Upper lobe of left lung (tissue), 4 donors: ENCODE results near the gene SERPINE1.

Experiments used
- CTCF ChIP-seq, 6 experiments: fragments of 450-650 bp in 4 of 6; fragments of 200-600 bp in 2 of 6; sonication (generic) in 2 of 6; IDR thresholded peaks; one replicate each; pipeline ENCODE4 v1.5.1; 2016 to 2019; ENCODE audit warnings: antibody characterized with exemption in 6 of 6
- EP300 ChIP-seq, 4 donors: sonication (generic); formaldehyde crosslinking; IDR thresholded peaks; one replicate each; pipeline ENCODE4 v1.5.1; 2017; ENCODE audit warnings: antibody characterized with exemption in 4 of 4, control low read depth in 2 of 4
- POLR2A ChIP-seq, 4 donors: fragments of 450-650 bp; IDR thresholded peaks; one replicate each; pipeline ENCODE4 v1.5.1; 2016 to 2017; ENCODE audit warnings: antibody characterized with exemption in 4 of 4, mild to moderate bottlenecking in 2 of 4
- POLR2AphosphoS5 ChIP-seq, 2 donors: sonication (generic); formaldehyde crosslinking; IDR thresholded peaks; one replicate each; pipeline ENCODE4 v1.5.1; 2017; ENCODE audit warnings: antibody characterized with exemption in 2 of 2

GRCh38 chr7:101134399-101134980, 7.6 kb downstream of the SERPINE1 start:
- TF ChIP-seq EP300 (IDR thresholded peaks at IDR 0.05) (no peak), CTCF (IDR thresholded peaks at IDR 0.05) (no peak), POLR2AphosphoS5 (IDR thresholded peaks at IDR 0.05) (no peak), POLR2A (IDR thresholded peaks at IDR 0.05) (no peak)
